Raji (cell line): ENCODE results near the gene EHBP1.

ENCODE experiments used
- POLR2A ChIP-seq: IDR thresholded peaks from 2 replicates; pipeline ENCODE4 v1.6.1; 2011; ENCODE audit warnings: low read depth, low read length, control low read depth; ENCODE audit not compliant: insufficient read depth

The EHBP1 gene

GRCh38 chr2:62787386-62787785 lies 81.9 kb downstream of the EHBP1 start:
- TF ChIP-seq POLR2A: no peak

- no peak for TF ChIP-seq POLR2A
Observed at GRCh38 chr2:62789518-62789917, 84.0 kb downstream of the EHBP1 start.

- no peak for TF ChIP-seq POLR2A
Observed at GRCh38 chr2:62789918-62790317, 84.4 kb downstream of the EHBP1 start.

- no peak for TF ChIP-seq POLR2A
Observed at GRCh38 chr2:62792408-62792807, 86.9 kb downstream of the EHBP1 start.

- no peak for TF ChIP-seq POLR2A
Observed at GRCh38 chr2:62793213-62793612, 87.7 kb downstream of the EHBP1 start.

GRCh38 chr2:62794791-62795190 lies 89.3 kb downstream of the EHBP1 start:
- no peak for TF ChIP-seq POLR2A

GRCh38 chr2:62795341-62795740 lies 89.8 kb downstream of the EHBP1 start:
- TF ChIP-seq POLR2A: no peak

GRCh38 chr2:62797107-62797506 lies 91.6 kb downstream of the EHBP1 start:
- TF ChIP-seq POLR2A: no peak

- TF ChIP-seq POLR2A: no peak
Observed at GRCh38 chr2:62800618-62801017, 95.1 kb downstream of the EHBP1 start.

GRCh38 chr2:62801110-62801509 lies 95.6 kb downstream of the EHBP1 start:
- no peak for TF ChIP-seq POLR2A

GRCh38 chr2:62801814-62802523 lies 96.5 kb downstream of the EHBP1 start:
- TF ChIP-seq POLR2A: no peak

- TF ChIP-seq POLR2A: no peak
Observed at GRCh38 chr2:62803961-62804360, 98.4 kb downstream of the EHBP1 start.

- TF ChIP-seq POLR2A: no peak
Observed at GRCh38 chr2:62806231-62806630, 100.7 kb downstream of the EHBP1 start.

- TF ChIP-seq POLR2A: no peak
Observed at GRCh38 chr2:62808554-62808953, 103.0 kb downstream of the EHBP1 start.

- no peak for TF ChIP-seq POLR2A
Observed at GRCh38 chr2:62811086-62811485, 105.6 kb downstream of the EHBP1 start.

- TF ChIP-seq POLR2A: no peak
Observed at GRCh38 chr2:62811972-62812371, 106.5 kb downstream of the EHBP1 start.

GRCh38 chr2:62812921-62813825 lies 107.7 kb downstream of the EHBP1 start:
- TF ChIP-seq POLR2A: no peak

GRCh38 chr2:62814123-62814522 lies 108.6 kb downstream of the EHBP1 start:
- no peak for TF ChIP-seq POLR2A
